ENCODE measurements around the gene ALDH1L2.

DNA sequence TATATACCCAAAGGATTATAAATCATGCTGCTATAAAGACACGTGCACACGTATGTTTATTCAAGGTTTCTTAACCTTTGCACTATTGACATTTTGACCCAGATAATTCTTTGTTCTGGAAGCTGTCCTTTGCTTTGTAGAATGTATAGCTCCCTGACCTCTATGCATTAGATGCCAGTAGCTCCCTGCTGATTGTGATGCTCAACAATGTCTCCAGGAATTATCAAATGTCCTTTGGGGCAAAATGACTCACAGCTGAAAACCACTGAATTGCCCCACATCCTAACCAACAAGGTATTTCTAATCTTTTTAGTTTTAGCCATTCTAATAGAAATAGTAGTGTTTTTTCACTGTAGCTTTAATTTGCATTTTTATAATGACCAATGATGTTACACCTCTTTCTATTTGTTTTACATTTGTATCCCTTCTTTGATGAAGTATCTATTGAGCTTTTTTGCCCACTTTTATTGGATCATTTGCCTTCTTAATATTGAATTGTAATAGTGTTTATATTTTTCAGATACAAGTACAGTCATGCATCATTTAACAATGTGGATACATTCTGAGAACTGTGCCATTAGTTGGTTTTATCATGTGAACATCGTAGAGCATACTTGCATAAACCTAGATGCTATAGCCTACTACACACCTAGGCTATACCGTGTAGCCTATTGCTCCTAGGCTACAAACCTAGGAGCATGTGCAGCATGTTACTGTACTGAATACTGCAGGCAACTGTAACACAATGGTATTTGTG is 108.5 kb downstream of the ALDH1L2 start:
- TF ChIP-seq, protein P1, sequence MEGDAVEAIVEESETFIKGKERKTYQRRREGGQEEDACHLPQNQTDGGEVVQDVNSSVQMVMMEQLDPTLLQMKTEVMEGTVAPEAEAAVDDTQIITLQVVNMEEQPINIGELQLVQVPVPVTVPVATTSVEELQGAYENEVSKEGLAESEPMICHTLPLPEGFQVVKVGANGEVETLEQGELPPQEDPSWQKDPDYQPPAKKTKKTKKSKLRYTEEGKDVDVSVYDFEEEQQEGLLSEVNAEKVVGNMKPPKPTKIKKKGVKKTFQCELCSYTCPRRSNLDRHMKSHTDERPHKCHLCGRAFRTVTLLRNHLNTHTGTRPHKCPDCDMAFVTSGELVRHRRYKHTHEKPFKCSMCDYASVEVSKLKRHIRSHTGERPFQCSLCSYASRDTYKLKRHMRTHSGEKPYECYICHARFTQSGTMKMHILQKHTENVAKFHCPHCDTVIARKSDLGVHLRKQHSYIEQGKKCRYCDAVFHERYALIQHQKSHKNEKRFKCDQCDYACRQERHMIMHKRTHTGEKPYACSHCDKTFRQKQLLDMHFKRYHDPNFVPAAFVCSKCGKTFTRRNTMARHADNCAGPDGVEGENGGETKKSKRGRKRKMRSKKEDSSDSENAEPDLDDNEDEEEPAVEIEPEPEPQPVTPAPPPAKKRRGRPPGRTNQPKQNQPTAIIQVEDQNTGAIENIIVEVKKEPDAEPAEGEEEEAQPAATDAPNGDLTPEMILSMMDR (IDR thresholded peaks at IDR 0.05; ENCODE audit: low read depth, low read length), result no peak
- TF ChIP-seq EZH2phosphoT487 (IDR thresholded peaks at IDR 0.05; ENCODE audit: low read depth), result no peak

All from OCI-LY3 (cell line).